ENCODE data around the gene CYP2A6. TPM values are rescaled to one million over a fixed set of nuclear protein-coding genes. Genes with fewer than 3 reads are reported as not detected.
"Not testable (repeated sequence)": the region's sequence is repeated elsewhere in the genome, so short reads cannot be mapped to it uniquely, and the experiment has no call there.

Gene CYP2A6
- total RNA-seq, 2 donors from 2014 or later = not detected

GRCh38 chr19:40852467-40853152 is 2.4 kb upstream of the CYP2A6 start:
- DNase-seq (ENCODE audit: low spot score); intact Hi-C loops (cut with DNase I): not testable (repeated sequence)

- DNase-seq (ENCODE audit: low spot score); intact Hi-C loops (cut with DNase I): not testable (repeated sequence)
Observed at GRCh38 chr19:40846722-40847121, 3.5 kb downstream of the CYP2A6 start.

- intact Hi-C loops (cut with DNase I); DNase-seq (ENCODE audit: low spot score): not testable (repeated sequence)
Observed at GRCh38 chr19:40843653-40844052, 6.6 kb downstream of the CYP2A6 start.

- DNase-seq (ENCODE audit: low spot score); intact Hi-C loops (cut with DNase I): not testable (repeated sequence)
Observed at GRCh38 chr19:40842997-40843652, 7.1 kb downstream of the CYP2A6 start.

- DNase-seq (ENCODE audit: low spot score); intact Hi-C loops (cut with DNase I): not testable (repeated sequence)
Observed at GRCh38 chr19:40842012-40842411, 8.2 kb downstream of the CYP2A6 start.

- DNase-seq (ENCODE audit: low spot score) = not testable (repeated sequence)
Observed at GRCh38 chr19:40838477-40838876, 11.8 kb downstream of the CYP2A6 start.

GRCh38 chr19:40836754-40837429 is 13.4 kb downstream of the CYP2A6 start:
- intact Hi-C loops (cut with DNase I) = no loop called here

More at GRCh38 chr19:40838477-40838876, 11.8 kb downstream of the CYP2A6 start:
- intact Hi-C loops (cut with DNase I) = not testable (repeated sequence)

GRCh38 chr19:40833728-40834533 is 16.3 kb downstream of the CYP2A6 start:
- intact Hi-C loops (cut with DNase I); DNase-seq (ENCODE audit: low spot score): not testable (repeated sequence)

More at GRCh38 chr19:40836754-40837429, 13.4 kb downstream of the CYP2A6 start:
- DNase-seq (ENCODE audit: low spot score) = no peak

GRCh38 chr19:40832431-40832790 is 17.8 kb downstream of the CYP2A6 start:
- DNase-seq (ENCODE audit: low spot score); intact Hi-C loops (cut with DNase I): not testable (repeated sequence)

GRCh38 chr19:40831502-40832430 is 18.5 kb downstream of the CYP2A6 start:
- intact Hi-C loops (cut with DNase I) = no loop called here
- DNase-seq (ENCODE audit: low spot score) = no peak

- intact Hi-C loops (cut with DNase I); DNase-seq (ENCODE audit: low spot score): not testable (repeated sequence)
Observed at GRCh38 chr19:40830741-40831140, 19.5 kb downstream of the CYP2A6 start.

GRCh38 chr19:40829205-40829604 is 21.0 kb downstream of the CYP2A6 start:
- intact Hi-C loops (cut with DNase I) = no loop called here
- no peak for DNase-seq (ENCODE audit: low spot score)

GRCh38 chr19:40827386-40828247 is 22.6 kb downstream of the CYP2A6 start:
- no peak for DNase-seq (ENCODE audit: low spot score)
- intact Hi-C loops (cut with DNase I) = no loop called here

GRCh38 chr19:40826699-40827385 is 23.4 kb downstream of the CYP2A6 start:
- DNase-seq (ENCODE audit: low spot score); intact Hi-C loops (cut with DNase I): not testable (repeated sequence)

- DNase-seq (ENCODE audit: low spot score); intact Hi-C loops (cut with DNase I): not testable (repeated sequence)
Observed at GRCh38 chr19:40826312-40826698, 23.9 kb downstream of the CYP2A6 start.

GRCh38 chr19:40825460-40826095 is 24.7 kb downstream of the CYP2A6 start:
- DNase-seq (ENCODE audit: low spot score); intact Hi-C loops (cut with DNase I): not testable (repeated sequence)
